Nasal cavity respiratory epithelium epithelial cell of viscerocranial mucosa (primary cell): ENCODE results near the gene RAF1. TPM values are rescaled to one million over a fixed set of nuclear protein-coding genes. Genes with fewer than 3 reads are reported as not detected.

Experiments
- total RNA-seq: library from RNA; depleted of rRNA; stranded (reverse); fragments of >200 nt; gene quantifications from 2 replicates; pipeline ENCODE4 v1.2.3, GENCODE V29; 2014

RAF1 gene
- total RNA-seq: 108 and 113 TPM in 2 replicates

GRCh38 chr3:12663936-12664908 is at the start of gene RAF1:
Gene RAF1 (minus strand): TSS chr3:12664117. CDS start chr3:12618721, 45,396 bp downstream.

DNA sequence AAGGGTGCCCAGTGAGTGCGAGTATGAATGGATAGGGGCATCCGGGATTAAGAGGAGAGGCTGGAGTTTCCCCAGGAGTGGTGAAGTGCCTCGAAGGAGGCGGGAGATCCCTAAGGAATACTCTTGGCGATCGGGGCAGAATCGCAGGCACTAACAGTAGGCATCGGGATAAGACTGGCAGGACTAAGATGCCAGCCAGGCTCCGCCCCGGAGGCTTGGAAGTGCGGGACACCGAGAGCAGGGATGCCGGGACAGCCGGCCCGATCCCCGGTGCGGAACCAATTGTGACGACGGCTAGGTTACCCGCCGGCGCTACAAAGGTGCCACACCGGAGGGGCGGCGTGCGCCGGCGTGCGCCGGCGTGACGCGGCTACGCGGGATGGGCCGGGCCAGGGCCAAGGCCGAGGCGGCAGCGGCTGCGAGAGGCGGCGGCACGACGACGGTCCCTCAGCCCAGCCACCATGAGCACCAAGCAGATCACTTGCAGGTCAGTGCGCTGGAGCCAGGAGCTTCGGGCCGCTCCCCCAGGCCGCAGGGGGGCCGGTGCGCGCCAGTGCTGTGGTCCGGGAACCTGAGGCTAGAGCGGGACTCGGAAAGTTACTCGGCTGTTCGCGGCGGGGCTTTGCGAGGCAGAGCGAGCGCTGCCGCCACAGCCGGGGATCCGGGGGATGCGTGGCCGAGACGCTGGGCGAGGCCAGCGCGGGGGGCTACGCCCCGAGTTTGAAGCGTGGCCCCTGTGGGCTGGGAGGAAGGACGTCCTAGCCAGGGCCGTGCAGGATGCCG is 107.0 kb downstream of the RAF1 start, which contains the start of gene MKRN2:
MKRN2 (plus strand) TSS at position 398 of the 783 bp plus-strand sequence; CDS start at position 462, 64 bp downstream.

GRCh38 chr3:12545473-12545791 is 118.5 kb downstream of the RAF1 start, which contains the start of gene MKRN2OS:
Gene MKRN2OS (minus strand): TSS chr3:12545499. CDS start chr3:12545464, 35 bp downstream.

Other genes with a start within 250 kb of the RAF1 start
- 19.1 and 28.0 TPM in 2 replicates for gene TSEN2, start 179.6 kb downstream of the RAF1 start, total RNA-seq
- gene MKRN2OS, start 118.6 kb downstream of the RAF1 start, total RNA-seq: 1.6 and 3.1 TPM in 2 replicates
- 25.6 and 34.1 TPM in 2 replicates for gene MKRN2, start 107.0 kb downstream of the RAF1 start, total RNA-seq
- gene TMEM40, start 95.1 kb upstream of the RAF1 start, total RNA-seq: 27.0 and 35.4 TPM in 2 replicates
- 0.34 and 4.3 TPM in 2 replicates for gene CAND2, start 132.6 kb upstream of the RAF1 start, total RNA-seq
- gene RPL32, start 177.4 kb upstream of the RAF1 start, total RNA-seq: 1,107 and 1,987 TPM in 2 replicates